GM19467 (cell line): ENCODE measurements around the gene CLEC1A.
"Not testable (repeated sequence)": the region's sequence is repeated elsewhere in the genome, so short reads cannot be mapped to it uniquely, and the experiment has no call there.

Experiments
- ATAC-seq: cut with Tn5 transposase; IDR thresholded peaks from one replicate; pipeline ENCODE4 v1.9.1; 2021; ENCODE audit warnings: mild to moderate bottlenecking, moderate library complexity; ENCODE audit not compliant: unreplicated experiment

The CLEC1A gene

DNA sequence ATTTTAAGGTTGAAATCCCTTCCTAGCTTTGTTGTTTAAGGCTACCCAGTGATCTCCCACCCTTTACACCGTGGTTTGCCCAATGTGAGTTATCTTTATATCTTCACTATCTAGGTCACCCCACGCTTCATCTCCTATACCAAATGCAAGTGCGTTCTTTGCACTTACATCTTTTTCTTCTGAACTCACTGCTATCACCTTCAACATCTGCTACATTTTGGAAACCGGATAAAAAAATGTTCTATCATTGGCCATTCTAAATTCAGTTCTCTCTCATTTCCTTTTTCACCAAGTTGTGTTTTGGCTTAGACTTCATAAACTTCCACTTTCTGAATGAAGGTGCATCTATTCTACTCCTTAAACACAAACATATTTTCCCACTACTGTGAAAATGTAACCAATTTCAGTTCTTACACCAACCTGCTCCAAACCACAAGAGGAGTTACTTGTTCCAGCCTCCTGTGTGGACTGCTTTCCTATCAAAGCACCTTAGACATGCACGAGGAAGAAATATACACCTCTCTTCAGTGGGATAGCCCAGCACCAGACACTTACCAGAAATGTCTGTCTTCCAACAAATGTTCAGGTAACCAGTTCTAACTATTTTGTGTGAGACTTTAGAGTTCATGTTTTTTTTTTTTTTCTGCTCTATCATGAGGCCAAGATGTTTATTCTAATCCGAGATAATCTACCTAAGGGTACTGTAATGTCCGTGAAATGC, 46.4 kb downstream of the CLEC1A start:
- no peak for ATAC-seq

DNA sequence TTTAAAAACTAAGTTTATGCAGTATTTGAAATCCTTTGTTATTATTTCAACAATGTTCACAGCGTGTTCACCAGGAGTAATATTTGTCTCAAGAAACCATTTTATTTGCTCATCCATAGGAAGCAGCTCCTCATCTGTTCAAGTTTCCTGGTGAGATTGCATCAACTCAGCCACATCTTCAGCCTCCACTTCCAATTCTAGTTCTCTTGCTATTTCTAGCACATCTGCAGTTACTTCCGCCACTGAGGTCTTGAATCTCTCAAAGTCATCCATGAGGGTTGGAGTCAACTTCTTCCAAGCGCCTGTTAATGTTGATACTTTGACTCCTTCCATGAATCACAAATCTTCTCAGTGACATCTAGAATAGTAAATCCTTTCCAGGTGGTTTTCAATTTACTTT, 50.3 kb downstream of the CLEC1A start:
- no peak for ATAC-seq

DNA sequence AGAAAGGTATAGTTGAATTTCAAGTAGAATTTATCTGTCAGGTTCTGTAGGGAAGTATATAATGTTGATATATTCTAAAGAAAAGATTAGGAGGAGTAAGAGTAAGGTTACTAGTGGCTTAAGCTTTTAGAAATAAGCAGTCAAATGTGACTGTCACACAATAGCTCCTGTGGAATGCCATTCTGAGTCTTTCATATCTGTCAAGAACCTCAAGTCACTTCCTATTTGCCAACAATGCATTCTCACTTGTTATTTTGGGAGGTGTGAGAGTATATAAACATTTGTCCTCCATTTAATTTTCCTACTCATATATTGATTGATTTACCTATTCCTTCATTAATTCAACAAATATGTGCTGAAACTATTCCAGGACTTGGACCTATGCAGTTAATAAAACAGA, 56.6 kb downstream of the CLEC1A start:
- ATAC-seq: no peak

DNA sequence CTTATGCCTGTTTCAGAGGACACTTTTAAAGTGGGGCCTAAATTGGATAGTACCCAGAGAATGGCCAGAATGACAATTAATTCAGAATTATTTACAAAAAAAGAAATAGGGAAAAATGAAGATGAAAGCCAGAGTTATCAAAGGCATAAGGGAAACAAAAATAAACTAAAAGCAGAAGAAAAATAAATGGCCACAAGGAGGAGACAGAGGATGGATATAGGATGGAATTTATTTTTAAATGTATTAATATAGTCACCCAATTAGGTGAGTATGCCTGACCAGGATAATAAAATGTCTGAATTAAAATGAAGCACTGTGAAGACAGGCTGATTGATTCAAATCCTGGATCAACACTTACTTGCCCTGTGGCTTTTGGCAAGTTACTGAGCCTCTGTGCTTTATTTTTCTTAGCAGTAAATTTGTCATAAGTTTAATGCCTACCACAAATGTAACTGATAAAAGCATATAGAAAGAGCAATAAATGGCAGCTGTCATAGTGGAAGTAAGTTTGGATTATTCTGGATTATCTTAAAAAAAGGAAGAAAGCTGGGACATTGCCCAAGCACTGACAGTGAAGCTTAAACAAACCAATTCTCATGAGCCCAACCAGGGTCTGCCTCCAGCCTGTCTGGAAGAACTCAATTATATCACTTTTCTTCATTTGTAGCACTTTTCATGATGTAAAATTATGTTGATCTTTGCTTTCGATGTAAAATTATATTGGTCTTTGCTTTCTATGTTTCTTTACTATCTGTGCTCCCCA, 64.8 kb downstream of the CLEC1A start:
- ATAC-seq: no peak

DNA sequence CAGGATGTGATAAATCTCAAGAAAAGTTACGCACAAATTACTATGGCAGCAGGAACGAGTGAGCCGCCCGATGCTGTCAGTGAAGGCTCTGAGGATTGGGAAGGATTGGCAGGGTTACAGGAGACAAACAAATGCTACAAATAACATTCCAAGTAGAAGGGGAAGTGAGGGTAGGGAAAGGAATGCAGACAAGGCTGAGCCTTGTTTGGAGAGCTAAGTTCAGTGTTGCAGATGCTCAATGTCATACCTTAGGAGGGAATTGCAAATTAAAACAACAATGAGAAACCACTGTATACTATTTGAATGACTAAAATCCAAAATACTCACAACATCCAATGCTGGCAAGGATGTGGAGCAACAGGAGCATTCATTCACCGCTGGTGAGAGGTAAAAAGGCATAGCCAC, 67.0 kb downstream of the CLEC1A start:
- ATAC-seq: no peak

DNA sequence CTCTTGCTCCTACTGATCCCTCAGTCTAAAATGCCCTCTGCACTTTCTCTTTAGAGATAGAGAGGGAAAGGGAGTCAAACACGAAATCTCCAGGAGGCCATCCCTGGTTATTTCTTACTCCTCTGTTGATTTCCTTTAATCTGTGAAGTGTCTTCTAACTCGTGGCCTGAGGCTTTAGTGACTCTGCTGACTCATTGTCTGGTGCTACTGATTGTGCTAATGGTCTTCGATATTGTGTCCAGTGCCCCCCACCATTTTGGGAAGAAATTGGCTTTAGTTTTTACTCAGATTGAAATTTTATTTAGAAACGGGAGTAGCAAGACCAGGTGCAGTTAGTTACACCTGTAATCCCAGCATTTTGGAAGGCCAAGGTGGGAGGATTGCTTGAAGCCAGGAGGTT, 67.5 kb downstream of the CLEC1A start:
- ATAC-seq: no peak

DNA sequence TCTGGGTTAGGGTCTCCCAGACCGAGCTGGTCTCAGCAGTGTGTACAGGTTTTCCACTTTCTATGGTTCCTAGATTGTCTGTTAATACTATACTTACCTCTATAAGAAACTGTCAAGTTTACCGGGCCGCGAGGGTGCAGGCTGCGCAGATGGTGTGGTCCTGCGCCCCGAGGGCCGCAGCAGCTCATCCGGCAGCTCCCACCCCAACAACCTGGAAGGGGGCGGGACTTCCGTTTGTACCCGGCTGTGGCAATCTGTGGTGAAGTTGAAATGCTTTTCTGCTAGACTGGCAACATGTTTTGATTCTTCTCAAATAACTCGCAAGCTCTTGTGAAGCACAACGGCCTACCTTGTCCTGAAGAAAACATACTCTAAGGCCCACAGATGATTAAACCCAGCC, 68.3 kb downstream of the CLEC1A start, which contains the start of gene CLEC9A:
TSS of gene CLEC9A (plus strand) at position 237 of the 400 bp plus-strand sequence. CDS start 22,006 bp downstream, outside the sequence.
- ATAC-seq: no peak

DNA sequence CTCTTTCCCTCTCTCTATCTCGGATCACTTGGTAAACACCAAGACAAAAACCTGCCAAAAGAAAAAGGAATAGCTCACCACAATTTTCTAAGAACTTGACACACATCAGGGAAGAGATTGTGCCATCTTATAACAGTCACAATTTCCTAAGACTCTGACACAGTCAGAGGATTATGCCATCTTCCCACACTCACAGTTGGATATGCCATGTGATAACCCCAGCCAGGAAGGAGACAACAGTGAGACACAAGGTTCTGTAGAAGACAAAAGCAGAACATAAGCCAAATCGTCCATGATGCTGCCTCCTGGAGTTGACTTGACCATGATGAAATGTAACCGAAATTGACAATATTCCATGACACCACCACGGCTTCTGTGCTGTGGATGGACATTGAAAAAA, 71.1 kb downstream of the CLEC1A start:
- no peak for ATAC-seq

DNA sequence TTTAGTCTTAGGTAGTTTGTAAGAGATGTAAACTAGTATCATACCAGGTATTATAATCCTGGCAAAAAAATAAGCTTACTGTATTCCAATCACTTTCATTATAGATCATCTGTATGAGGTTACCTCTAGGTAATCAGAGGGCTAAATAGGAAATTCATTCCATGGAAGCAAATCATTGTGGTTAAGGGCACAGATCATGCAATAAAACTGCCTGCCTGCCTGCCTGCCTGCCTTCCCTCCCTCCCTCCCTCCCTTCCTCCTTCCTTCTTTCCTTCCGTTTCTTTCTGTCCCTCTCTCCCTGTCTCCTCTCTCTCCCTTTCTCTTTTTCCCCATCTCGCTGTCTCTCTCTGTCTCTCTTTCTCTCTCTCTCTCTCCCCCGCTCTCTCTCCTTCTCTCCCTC, 71.5 kb downstream of the CLEC1A start:
- no peak for ATAC-seq

DNA sequence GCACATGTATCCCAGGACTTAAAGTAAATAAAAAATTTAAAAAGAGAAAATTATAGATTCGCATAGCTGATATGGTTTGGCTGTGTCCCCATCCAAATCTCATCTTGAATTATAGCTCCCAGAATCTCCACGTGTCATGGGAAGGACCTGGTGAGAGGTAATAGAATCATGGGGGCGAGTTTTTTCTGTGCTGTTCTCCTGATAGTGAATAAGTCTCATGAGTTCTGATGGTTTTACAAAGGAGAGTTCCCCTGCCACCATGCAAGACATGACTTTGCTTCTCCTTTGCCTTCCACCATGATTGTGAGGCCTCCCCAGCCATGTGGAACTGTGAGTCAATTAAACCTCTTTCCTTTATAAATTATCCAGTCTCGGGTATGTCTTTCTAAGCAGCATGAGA, 72.1 kb downstream of the CLEC1A start:
- not testable (repeated sequence) for ATAC-seq

DNA sequence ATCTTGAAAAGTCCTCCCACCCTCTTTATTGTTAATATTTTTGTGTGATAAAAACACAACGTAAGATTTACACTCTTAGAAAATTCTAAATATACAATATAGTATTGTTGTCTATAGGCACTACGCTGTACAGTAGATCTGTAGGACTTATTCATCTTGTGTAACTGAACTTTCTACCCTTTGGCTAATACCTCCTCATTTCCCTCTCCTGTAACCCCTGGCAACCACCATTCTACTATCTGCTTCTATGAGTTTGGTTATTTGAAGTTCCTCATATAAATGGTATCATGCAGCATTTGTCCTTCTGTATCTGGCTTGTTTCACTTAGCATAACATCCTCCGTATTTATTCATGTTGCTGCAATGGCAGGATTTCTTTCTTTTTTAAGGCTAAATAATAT, 73.5 kb downstream of the CLEC1A start:
- no peak for ATAC-seq

DNA sequence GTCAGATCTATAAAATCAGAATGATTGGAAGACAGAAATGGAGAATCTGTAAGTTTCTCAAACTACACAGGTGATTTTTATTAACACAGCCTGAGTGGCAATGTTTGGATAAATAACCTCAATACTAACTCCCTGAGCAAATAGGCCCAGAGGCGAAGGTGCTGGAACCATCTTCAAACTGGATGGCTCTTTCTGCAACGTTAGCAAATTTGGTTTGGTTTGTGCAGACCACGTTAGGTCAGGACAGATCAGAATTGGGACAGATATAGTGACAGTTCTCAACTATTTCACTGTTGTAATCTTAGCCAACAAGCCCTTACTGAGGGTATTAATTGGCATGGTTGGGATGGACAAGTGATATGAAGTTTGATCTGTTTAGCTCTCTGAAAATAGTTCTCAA, 77.4 kb downstream of the CLEC1A start:
- no peak for ATAC-seq
